ENCODE data around the gene C1orf174. TPM values are rescaled to one million over a fixed set of nuclear protein-coding genes. Genes with fewer than 3 reads are reported as not detected.

The C1orf174 gene
- total and polyA plus RNA-seq, 4 donors, result 18.5 to 29.1 (median 25.5) TPM

GRCh38 chr1:3865606-3866160 is 34.4 kb downstream of the C1orf174 start:
- H3K4me1 ChIP-seq (ENCODE audit: control insufficient read depth, insufficient read depth, low read length), result no peaks in the 10 kb centered on the region
- peaks cover 53% of the 10 kb centered on the region for H3K36me3 ChIP-seq (ENCODE audit: control insufficient read depth, insufficient read depth, low read length)
- H3K27ac ChIP-seq (ENCODE audit: low read depth, low read length), result no peak overlapping the region
- H3K9me3 ChIP-seq (ENCODE audit: control insufficient read depth, insufficient read depth, low read length), result no peaks in the 10 kb centered on the region
- WGBS (ENCODE audit: insufficient coverage), result 76% methylated on average over 18 of the region's 18 CpGs
- no peaks in the 10 kb centered on the region for H3K27me3 ChIP-seq (ENCODE audit: control insufficient read depth, insufficient read depth, low read length)
- no peak for DNase-seq (ENCODE audit: low read depth in 4 of 6, low spot score in 6 of 6)
- no peak overlapping the region for H3K4me3 ChIP-seq (ENCODE audit: low read depth, low read length)

DNA sequence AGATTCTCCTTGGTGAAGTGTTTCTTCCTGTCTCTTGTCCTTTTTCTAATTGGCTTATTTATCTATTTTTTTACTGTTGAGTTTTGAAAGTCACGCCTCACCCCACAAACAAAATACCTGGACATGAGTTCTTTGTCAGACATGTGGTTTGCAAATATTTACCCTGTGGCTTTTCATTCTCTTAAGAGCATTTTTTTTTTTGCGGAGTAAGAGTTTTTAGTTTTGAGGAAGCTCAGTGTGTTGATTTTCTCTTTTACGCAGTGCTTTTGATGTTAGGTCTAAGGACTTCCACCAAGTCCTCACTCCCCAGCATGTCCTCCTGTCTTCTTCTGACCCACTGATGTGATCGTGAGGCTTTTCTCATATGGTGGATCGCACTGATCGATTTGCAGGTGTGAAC is 35.2 kb downstream of the C1orf174 start:
- no peak for DNase-seq (ENCODE audit: low read depth in 4 of 6, low spot score in 6 of 6)
- Histone ChIP-seq H3K4me3 (ENCODE audit: low read depth, low read length) (no peak overlapping the region), H3K9me3 (ENCODE audit: control insufficient read depth, insufficient read depth, low read length) (no peaks in the 10 kb centered on the region), H3K27me3 (ENCODE audit: control insufficient read depth, insufficient read depth, low read length) (no peaks in the 10 kb centered on the region), H3K36me3 (ENCODE audit: control insufficient read depth, insufficient read depth, low read length) (peaks cover 47% of the 10 kb centered on the region), H3K27ac (ENCODE audit: low read depth, low read length) (no peak overlapping the region), H3K4me1 (ENCODE audit: control insufficient read depth, insufficient read depth, low read length) (no peaks in the 10 kb centered on the region)
- WGBS (ENCODE audit: insufficient coverage), result 93% methylated on average over 2 of the region's 6 CpGs

DNA sequence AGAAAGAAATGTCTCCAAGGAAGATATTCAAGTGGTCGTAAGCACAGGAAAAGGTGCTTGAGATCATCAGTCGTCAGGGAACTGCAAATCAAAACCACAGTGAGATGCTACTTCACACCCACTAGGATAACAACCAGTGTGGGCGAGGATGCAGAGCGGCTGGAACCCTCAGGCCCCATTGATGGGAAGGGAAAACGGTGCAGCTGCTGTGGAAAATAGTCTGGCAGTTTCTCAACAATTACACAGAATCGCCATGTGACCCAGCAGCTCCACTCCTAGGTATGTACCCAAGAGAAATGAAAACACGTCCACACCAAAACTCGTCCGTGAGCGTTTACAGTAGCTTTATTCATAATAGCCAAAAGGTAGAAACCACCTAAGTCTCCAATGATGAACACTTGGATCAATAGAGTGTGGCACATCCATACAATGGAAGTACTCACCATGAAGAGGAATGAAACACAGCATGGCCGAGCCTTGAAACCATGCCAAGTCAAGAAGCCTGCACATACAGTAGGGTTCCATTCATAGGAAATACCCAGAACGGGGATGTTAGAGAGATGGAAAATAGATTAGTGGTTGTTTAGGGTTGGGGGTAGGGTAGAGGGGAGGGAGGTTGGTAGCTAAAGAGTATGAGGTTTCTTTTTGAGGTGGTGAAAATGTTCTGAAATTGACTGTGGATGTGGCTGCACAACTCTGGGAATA is 36.7 kb downstream of the C1orf174 start:
- Histone ChIP-seq H3K4me1 (ENCODE audit: control insufficient read depth, insufficient read depth, low read length) (peaks cover 13% of the 10 kb centered on the region), H3K27ac (ENCODE audit: low read depth, low read length) (no peak overlapping the region), H3K27me3 (ENCODE audit: control insufficient read depth, insufficient read depth, low read length) (no peaks in the 10 kb centered on the region), H3K9me3 (ENCODE audit: control insufficient read depth, insufficient read depth, low read length) (no peaks in the 10 kb centered on the region), H3K36me3 (ENCODE audit: control insufficient read depth, insufficient read depth, low read length) (peaks cover 38% of the 10 kb centered on the region), H3K4me3 (ENCODE audit: low read depth, low read length) (no peak overlapping the region)
- 58% methylated on average over 9 of the region's 12 CpGs for WGBS (ENCODE audit: insufficient coverage)
- peak in 2 of 6 donors; percentile 6 to 33 for DNase-seq (ENCODE audit: low read depth in 4 of 6, low spot score in 6 of 6)

GRCh38 chr1:3858231-3858981 is 41.7 kb downstream of the C1orf174 start:
- DNase-seq (ENCODE audit: low read depth in 4 of 6, low spot score in 6 of 6), result peak in 3 of 6 donors; percentile 31 to 83 (median 75)
- Histone ChIP-seq H3K27ac (ENCODE audit: low read depth, low read length) (no peak overlapping the region), H3K4me1 (ENCODE audit: control insufficient read depth, insufficient read depth, low read length) (peaks cover 38% of the 10 kb centered on the region), H3K9me3 (ENCODE audit: control insufficient read depth, insufficient read depth, low read length) (no peaks in the 10 kb centered on the region), H3K4me3 (ENCODE audit: low read depth, low read length) (peak overlapping the region; percentile 90), H3K36me3 (ENCODE audit: control insufficient read depth, insufficient read depth, low read length) (peaks cover 14% of the 10 kb centered on the region), H3K27me3 (ENCODE audit: control insufficient read depth, insufficient read depth, low read length) (no peaks in the 10 kb centered on the region)
- 20% methylated on average over 33 of the region's 34 CpGs for WGBS (ENCODE audit: insufficient coverage)

DNA sequence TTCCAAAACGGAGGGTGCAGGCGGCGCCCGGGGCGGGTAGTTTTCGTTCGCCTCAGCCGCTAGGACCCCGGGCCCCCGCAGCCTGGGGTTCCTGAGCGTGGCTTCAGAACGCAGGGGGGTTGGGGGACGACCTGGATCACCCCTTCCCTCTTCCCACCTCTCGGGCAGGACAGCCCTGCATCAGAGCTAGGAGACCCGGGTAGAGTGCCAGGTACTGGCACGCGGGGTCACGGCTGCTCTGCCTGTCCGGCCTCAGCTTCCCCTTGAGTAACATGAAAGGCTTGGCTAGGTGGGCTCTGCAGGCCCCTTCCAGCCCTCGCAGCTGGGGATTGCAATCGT is 42.3 kb downstream of the C1orf174 start:
- H3K9me3 ChIP-seq (ENCODE audit: control insufficient read depth, insufficient read depth, low read length), result no peaks in the 10 kb centered on the region
- H3K36me3 ChIP-seq (ENCODE audit: control insufficient read depth, insufficient read depth, low read length), result peaks cover 15% of the 10 kb centered on the region
- H3K4me3 ChIP-seq (ENCODE audit: low read depth, low read length), result peak overlapping the region; percentile 90
- peaks cover 38% of the 10 kb centered on the region for H3K4me1 ChIP-seq (ENCODE audit: control insufficient read depth, insufficient read depth, low read length)
- H3K27ac ChIP-seq (ENCODE audit: low read depth, low read length), result no peak overlapping the region
- H3K27me3 ChIP-seq (ENCODE audit: control insufficient read depth, insufficient read depth, low read length), result no peaks in the 10 kb centered on the region
- WGBS (ENCODE audit: insufficient coverage), result 9% methylated on average over 21 of the region's 21 CpGs
- DNase-seq (ENCODE audit: low read depth in 4 of 6, low spot score in 6 of 6), result no peak

DNA sequence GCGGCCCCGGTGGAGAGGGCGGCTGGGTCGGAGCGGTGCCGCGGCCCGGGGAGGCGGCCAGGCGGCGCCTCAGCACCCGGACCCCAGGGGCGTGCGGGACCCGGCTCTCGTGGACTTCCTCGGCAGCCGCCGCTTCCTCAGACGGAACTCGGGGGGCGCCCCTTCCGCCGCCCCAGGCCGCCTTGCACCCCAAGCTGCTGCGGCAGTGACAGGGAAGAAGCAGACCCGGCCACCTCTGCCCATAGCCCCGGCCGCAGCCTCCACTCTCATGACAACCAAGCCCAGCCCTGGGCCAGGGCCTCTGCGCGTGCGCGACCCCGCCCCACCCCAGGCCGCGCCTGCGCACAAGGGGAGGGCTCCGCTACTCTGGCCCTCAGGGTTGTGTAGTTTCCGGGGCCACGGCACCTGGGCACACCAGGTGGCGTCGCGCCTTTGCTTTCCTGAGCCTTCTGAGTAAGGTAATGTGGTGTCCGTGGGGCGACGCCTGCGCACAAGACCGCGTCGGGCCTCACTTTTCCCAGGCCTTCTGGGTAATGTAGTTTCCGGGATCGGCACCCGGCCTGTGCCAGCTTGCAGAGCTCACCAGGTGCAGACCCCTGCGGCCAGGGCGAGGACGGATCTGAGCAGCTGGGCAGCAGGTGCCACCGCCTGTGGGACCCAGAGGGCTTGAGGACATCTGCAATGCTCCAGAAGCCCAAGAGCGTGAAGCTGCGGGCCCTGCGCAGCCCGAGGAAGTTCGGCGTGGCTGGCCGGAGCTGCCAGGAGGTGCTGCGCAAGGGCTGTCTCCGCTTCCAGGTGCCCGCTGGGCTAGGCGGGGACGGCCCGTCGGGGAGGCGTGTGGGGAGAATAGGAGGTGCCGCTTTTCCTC is 42.9 kb downstream of the C1orf174 start, which contains the start of the genes CEP104 and DFFB:
Gene CEP104, minus strand, starts transcription at position 289 of the 868 bp plus-strand sequence. CDS start 4,804 bp downstream, outside the sequence.
Gene DFFB, plus strand, starts transcription at position 554 of the 868 bp plus-strand sequence. Its CDS starts 128 bp downstream, at position 682.
- peaks cover 17% of the 10 kb centered on the region for H3K36me3 ChIP-seq (ENCODE audit: control insufficient read depth, insufficient read depth, low read length)
- peaks cover 38% of the 10 kb centered on the region for H3K4me1 ChIP-seq (ENCODE audit: control insufficient read depth, insufficient read depth, low read length)
- no peaks in the 10 kb centered on the region for H3K27me3 ChIP-seq (ENCODE audit: control insufficient read depth, insufficient read depth, low read length)
- peak within 1 kb of the TSS; percentile 61 for H3K27ac ChIP-seq (ENCODE audit: low read depth, low read length)
- peak within 1 kb of the TSS; percentile 90 for H3K4me3 ChIP-seq (ENCODE audit: low read depth, low read length)
- H3K9me3 ChIP-seq (ENCODE audit: control insufficient read depth, insufficient read depth, low read length), result no peaks in the 10 kb centered on the region
- peak; percentile 82 to 99 (median 87) for DNase-seq (ENCODE audit: low read depth in 4 of 6, low spot score in 6 of 6)
- under 1% methylated on average over 73 of the region's 73 CpGs for WGBS (ENCODE audit: insufficient coverage)

GRCh38 chr1:3852711-3853485 is 47.2 kb downstream of the C1orf174 start:
- Histone ChIP-seq H3K4me1 (ENCODE audit: control insufficient read depth, insufficient read depth, low read length) (peaks cover 20% of the 10 kb centered on the region), H3K27ac (ENCODE audit: low read depth, low read length) (no peak overlapping the region), H3K27me3 (ENCODE audit: control insufficient read depth, insufficient read depth, low read length) (no peaks in the 10 kb centered on the region), H3K9me3 (ENCODE audit: control insufficient read depth, insufficient read depth, low read length) (no peaks in the 10 kb centered on the region), H3K4me3 (ENCODE audit: low read depth, low read length) (no peak overlapping the region), H3K36me3 (ENCODE audit: control insufficient read depth, insufficient read depth, low read length) (peaks cover 32% of the 10 kb centered on the region)
- 67% methylated on average over 11 of the region's 15 CpGs for WGBS (ENCODE audit: insufficient coverage)
- no peak for DNase-seq (ENCODE audit: low read depth in 4 of 6, low spot score in 6 of 6)

DNA sequence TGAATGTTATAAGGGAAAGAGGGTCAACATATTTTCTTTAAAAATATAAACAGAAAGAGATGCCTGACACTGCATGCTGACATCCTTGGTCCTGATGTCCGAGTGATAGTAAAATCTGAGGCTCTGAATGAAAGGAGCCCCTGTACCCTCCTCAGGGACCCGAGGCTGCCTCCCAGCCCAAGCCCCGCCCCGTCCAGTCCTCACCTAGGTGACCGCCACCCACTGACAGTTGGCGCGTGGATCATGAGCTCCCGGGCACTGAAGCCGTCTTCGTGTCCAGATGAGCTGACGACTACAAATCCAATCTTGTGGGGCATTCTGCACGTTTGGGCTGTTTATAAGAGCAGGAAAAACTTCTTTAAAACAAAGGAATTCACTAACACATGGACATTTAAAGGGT is 48.0 kb downstream of the C1orf174 start:
- H3K36me3 ChIP-seq (ENCODE audit: control insufficient read depth, insufficient read depth, low read length), result peaks cover 36% of the 10 kb centered on the region
- H3K4me3 ChIP-seq (ENCODE audit: low read depth, low read length), result no peak overlapping the region
- H3K4me1 ChIP-seq (ENCODE audit: control insufficient read depth, insufficient read depth, low read length), result peaks cover 14% of the 10 kb centered on the region
- no peak overlapping the region for H3K27ac ChIP-seq (ENCODE audit: low read depth, low read length)
- no peaks in the 10 kb centered on the region for H3K27me3 ChIP-seq (ENCODE audit: control insufficient read depth, insufficient read depth, low read length)
- WGBS (ENCODE audit: insufficient coverage), result 72% methylated on average over 8 of the region's 12 CpGs
- no peaks in the 10 kb centered on the region for H3K9me3 ChIP-seq (ENCODE audit: control insufficient read depth, insufficient read depth, low read length)
- DNase-seq (ENCODE audit: low read depth in 4 of 6, low spot score in 6 of 6), result no peak

Measured in spinal cord (tissue), 10 donors.